ENCODE measurements around the gene KNDC1. TPM values are rescaled to one million over a fixed set of nuclear protein-coding genes. Genes with fewer than 3 reads are reported as not detected.

Gene KNDC1
- total and polyA plus RNA-seq, 10 of the 15 experiments (the other 5 are each of a cell fraction or from before 2014, with no cell fraction given), result 0.03 to 0.11 (median 0.05) TPM; not detected in 7

GRCh38 chr10:133239990-133240389 is 80.0 kb downstream of the KNDC1 start:
- TF ChIP-seq, protein P1, sequence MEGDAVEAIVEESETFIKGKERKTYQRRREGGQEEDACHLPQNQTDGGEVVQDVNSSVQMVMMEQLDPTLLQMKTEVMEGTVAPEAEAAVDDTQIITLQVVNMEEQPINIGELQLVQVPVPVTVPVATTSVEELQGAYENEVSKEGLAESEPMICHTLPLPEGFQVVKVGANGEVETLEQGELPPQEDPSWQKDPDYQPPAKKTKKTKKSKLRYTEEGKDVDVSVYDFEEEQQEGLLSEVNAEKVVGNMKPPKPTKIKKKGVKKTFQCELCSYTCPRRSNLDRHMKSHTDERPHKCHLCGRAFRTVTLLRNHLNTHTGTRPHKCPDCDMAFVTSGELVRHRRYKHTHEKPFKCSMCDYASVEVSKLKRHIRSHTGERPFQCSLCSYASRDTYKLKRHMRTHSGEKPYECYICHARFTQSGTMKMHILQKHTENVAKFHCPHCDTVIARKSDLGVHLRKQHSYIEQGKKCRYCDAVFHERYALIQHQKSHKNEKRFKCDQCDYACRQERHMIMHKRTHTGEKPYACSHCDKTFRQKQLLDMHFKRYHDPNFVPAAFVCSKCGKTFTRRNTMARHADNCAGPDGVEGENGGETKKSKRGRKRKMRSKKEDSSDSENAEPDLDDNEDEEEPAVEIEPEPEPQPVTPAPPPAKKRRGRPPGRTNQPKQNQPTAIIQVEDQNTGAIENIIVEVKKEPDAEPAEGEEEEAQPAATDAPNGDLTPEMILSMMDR (IDR thresholded peaks at IDR 0.05 in 2 of 3, conservative IDR thresholded peaks at IDR 0.05 in 1 of 3; ENCODE audit: control insufficient read depth in 2 of 3, extremely low read depth in 1 of 3, insufficient read depth in 1 of 3, low read depth in 3 of 3, low read length in 3 of 3), result no peak
- no peak for TF ChIP-seq JUND (IDR thresholded peaks at IDR 0.05; ENCODE audit: low read depth, low read length)
- no peak for TF ChIP-seq TARDBP (IDR thresholded peaks at IDR 0.05; ENCODE audit: borderline replicate concordance)
- no peak for TF ChIP-seq RBBP5 (conservative IDR thresholded peaks at IDR 0.05)
- intact Hi-C loops (cut with micrococcal nuclease; ENCODE audit: unreplicated experiment), result no loop called here
- Histone ChIP-seq H3K4me2 (ENCODE audit: control insufficient read depth, insufficient read depth) (no peak overlapping the region), H3K9ac (ENCODE audit: control insufficient read depth, insufficient read depth, low read length) (no peak overlapping the region), H4K20me1 (ENCODE audit: control insufficient read depth, insufficient read depth) (no peaks in the 10 kb centered on the region; the same call in 1 of the 2 replicates), H3K27me3 (replicated peaks in 1 of 2; ENCODE audit: control insufficient read depth in 2 of 2, insufficient read depth in 2 of 2, low read length in 1 of 2) (peaks cover 0 to 1% of the 10 kb centered on the region in 2 experiments; a peak in 2 of 4 replicates), H3K4me3 (no peak overlapping the region), H3K36me3 (ENCODE audit: control insufficient read depth in 2 of 2, insufficient read depth in 2 of 2, low read length in 1 of 2) (no peaks in the 10 kb centered on the region), H3K9me3 (replicated peaks; ENCODE audit: control insufficient read depth, insufficient read depth, low read length) (no peaks in the 10 kb centered on the region), H3K79me2 (ENCODE audit: control insufficient read depth, insufficient read depth, low read length) (no peaks in the 10 kb centered on the region), H3K27ac (ENCODE audit: control insufficient read depth, insufficient read depth) (no peak overlapping the region), H2AFZ (ENCODE audit: control insufficient read depth, low read depth, low read length) (no peak overlapping the region), H3K4me1 (ENCODE audit: control insufficient read depth, insufficient read depth, low read length) (peaks cover 15% of the 10 kb centered on the region)
- DNase-seq (ENCODE audit: low read depth, low spot score), result no peak
- ChIA-PET CTCF (no interaction called here), SMC1A (ENCODE audit: uncharacterized antibody, unreplicated experiment) (no interaction called here), POLR2A (no interaction called here), RAD21 (ENCODE audit: unreplicated experiment) (no interaction called here)
- no peak for ATAC-seq
- in situ Hi-C loops (cut with MboI), result no loop called here
- no peak for FAIRE-seq
- no TSS peak for BruUV-seq (replicated peaks)
- WGBS (ENCODE audit: insufficient coverage, insufficient replicate concordance, low lambda C conversion rate, missing lambda C conversion rate), result 50% methylated on average over 14 of the region's 15 CpGs

- peaks cover 15% of the 10 kb centered on the region for H3K4me1 ChIP-seq (ENCODE audit: control insufficient read depth, insufficient read depth, low read length)
- H3K4me3 ChIP-seq, result peak overlapping the region; percentile 15; the same call in 1 of the 2 replicates
- ATAC-seq, result peak; percentile 68
- ChIA-PET CTCF (no interaction called here), SMC1A (ENCODE audit: uncharacterized antibody, unreplicated experiment) (interaction anchor here (0.9 kb wide), 1 partner anchor 17 kb away, joined by 3 read pairs; no protein-coding TSS in a partner anchor), RAD21 (ENCODE audit: unreplicated experiment) (no interaction called here), POLR2A (no interaction called here)
- peak; percentile 74 for FAIRE-seq
- no TSS peak for BruUV-seq (replicated peaks)
- intact Hi-C loops (cut with micrococcal nuclease; ENCODE audit: unreplicated experiment), result no loop called here
- H3K27ac ChIP-seq (ENCODE audit: control insufficient read depth, insufficient read depth), result no peak overlapping the region
- H3K79me2 ChIP-seq (ENCODE audit: control insufficient read depth, insufficient read depth, low read length), result no peaks in the 10 kb centered on the region
- no peak for DNase-seq (ENCODE audit: low read depth, low spot score)
- in situ Hi-C loops (cut with MboI), result no loop called here
- peak overlapping the region; percentile 64 for H3K4me2 ChIP-seq (ENCODE audit: control insufficient read depth, insufficient read depth)
- H3K27me3 ChIP-seq (replicated peaks in 1 of 2; ENCODE audit: control insufficient read depth in 2 of 2, insufficient read depth in 2 of 2, low read length in 1 of 2), result peaks cover 0 to 1% of the 10 kb centered on the region in 2 experiments; a peak in 2 of 4 replicates
- no peak overlapping the region for H2AFZ ChIP-seq (ENCODE audit: control insufficient read depth, low read depth, low read length)
- H3K9ac ChIP-seq (ENCODE audit: control insufficient read depth, insufficient read depth, low read length), result no peak overlapping the region
- no peaks in the 10 kb centered on the region; the same call in 1 of the 2 replicates for H4K20me1 ChIP-seq (ENCODE audit: control insufficient read depth, insufficient read depth)
- 5% methylated on average over 24 of the region's 25 CpGs for WGBS (ENCODE audit: insufficient coverage, insufficient replicate concordance, low lambda C conversion rate, missing lambda C conversion rate)
- no peaks in the 10 kb centered on the region for H3K9me3 ChIP-seq (replicated peaks; ENCODE audit: control insufficient read depth, insufficient read depth, low read length)
- TF ChIP-seq ZNF217 (IDR thresholded peaks at IDR 0.05), result no peak
- 0 out of 2 replicates have a peak, but pooled peaks have one; percentile 25 for TF ChIP-seq MXI1 (IDR thresholded peaks at IDR 0.05; ENCODE audit: low read depth, low read length)
- peak; percentile 66; the same call in 1 of the 2 replicates for TF ChIP-seq TCF12 (IDR thresholded peaks at IDR 0.05; ENCODE audit: low read depth, low read length)
- TF ChIP-seq HCFC1 (IDR thresholded peaks at IDR 0.05; ENCODE audit: low read length), result no peak
- no peaks in the 10 kb centered on the region for H3K36me3 ChIP-seq (ENCODE audit: control insufficient read depth in 2 of 2, insufficient read depth in 2 of 2, low read length in 1 of 2)
Observed at GRCh38 chr10:133241501-133242205, 81.6 kb downstream of the KNDC1 start.
